DOHH2 (cell line): ENCODE results near the gene GALNT12.

Experiments
- H3F3A ChIP-seq: fragments of 200-600 bp; sonication (generic), shearing (Covaris generic); 2 replicates; pipeline ENCODE4 v1.6.0; 2016; ENCODE audit warnings: antibody characterized with exemption, mild to moderate bottlenecking; ENCODE audit not compliant: control insufficient read depth, insufficient read depth
- H3K27ac ChIP-seq: fragments of 200-600 bp; sonication (generic); 2 replicates; pipeline ENCODE4 v1.5.1; 2014; ENCODE audit warnings: low read depth, mild to moderate bottlenecking, low read length, moderate library complexity
- H3K27me3 ChIP-seq: fragments of 200-600 bp; sonication (generic); 2 replicates; pipeline ENCODE4 v1.6.1; 2014; ENCODE audit warnings: mild to moderate bottlenecking, low read length, mixed read lengths; ENCODE audit not compliant: control insufficient read depth
- H3K36me3 ChIP-seq: fragments of 200-600 bp; sonication (generic); 2 replicates; pipeline ENCODE4 v1.6.1; 2014; ENCODE audit warnings: mild to moderate bottlenecking, low read length, moderate library complexity, mixed read lengths; ENCODE audit not compliant: control insufficient read depth
- H3K4me1 ChIP-seq: fragments of 200-600 bp; sonication (generic); 2 replicates; pipeline ENCODE4 v1.6.1; 2014; ENCODE audit warnings: mild to moderate bottlenecking, low read length, mixed read lengths; ENCODE audit not compliant: control insufficient read depth
- H3K4me2 ChIP-seq: fragments of 200-600 bp; sonication (generic); 2 replicates; pipeline ENCODE4 v1.6.0; 2014; ENCODE audit warnings: mild to moderate bottlenecking, low read length, moderate library complexity
- H3K4me3 ChIP-seq: fragments of 200-600 bp; sonication (generic); 2 replicates; pipeline ENCODE4 v1.5.1; 2014; ENCODE audit warnings: mild to moderate bottlenecking, low read length, mixed read lengths
- H3K79me2 ChIP-seq: fragments of 200-600 bp; sonication (generic); 2 replicates; pipeline ENCODE4 v1.6.1; 2014; ENCODE audit warnings: mild to moderate bottlenecking, low read length, mixed read lengths; ENCODE audit not compliant: control insufficient read depth
- H3K9me2 ChIP-seq: fragments of 200-600 bp; sonication (generic); replicated peaks from 2 replicates; pipeline ENCODE4 v1.6.1; 2014; ENCODE audit warnings: mild to moderate bottlenecking, low read length, mixed read lengths; ENCODE audit not compliant: control insufficient read depth
- H3K9me3 ChIP-seq: fragments of 200-600 bp; sonication (generic); 2 replicates; pipeline ENCODE4 v1.6.1; 2014; ENCODE audit warnings: antibody characterized with exemption, low read length, mixed read lengths; ENCODE audit not compliant: control insufficient read depth, insufficient read depth
- H4K20me1 ChIP-seq: fragments of 200-600 bp; sonication (generic); 2 replicates; pipeline ENCODE4 v1.6.0; 2014; ENCODE audit warnings: low read depth, mild to moderate bottlenecking, antibody characterized with exemption, low read length, moderate library complexity; ENCODE audit not compliant: control insufficient read depth, insufficient read depth
- CTCF ChIP-seq: fragments of 200-600 bp; sonication (generic); IDR thresholded peaks from one replicate; pipeline ENCODE4 v1.5.1; 2014; ENCODE audit warnings: antibody characterized with exemption, mild to moderate bottlenecking, low read depth, low read length; ENCODE audit not compliant: poor library complexity, severe bottlenecking
- EZH2phosphoT487 ChIP-seq: fragments of 200-600 bp; sonication (generic); IDR thresholded peaks from 2 replicates; pipeline ENCODE4 v1.6.1; 2017; ENCODE audit warnings: borderline replicate concordance, mild to moderate bottlenecking, antibody characterized with exemption, low read length, moderate library complexity, mixed read lengths

Gene GALNT12

GRCh38 chr9:98859941-98860340 lies 52.5 kb downstream of the GALNT12 start:
- Histone ChIP-seq H3K4me1 (no peaks in the 10 kb centered on the region), H3K9me2 (no peaks in the 10 kb centered on the region), H3F3A (no peaks in the 10 kb centered on the region), H3K79me2 (no peaks in the 10 kb centered on the region), H3K9me3 (no peaks in the 10 kb centered on the region), H4K20me1 (no peaks in the 10 kb centered on the region), H3K4me2 (no peak overlapping the region), H3K36me3 (no peaks in the 10 kb centered on the region), H3K27ac (no peak overlapping the region), H3K4me3 (no peak overlapping the region), H3K27me3 (peaks cover 5% of the 10 kb centered on the region)
- TF ChIP-seq EZH2phosphoT487 = no peak
- TF ChIP-seq CTCF = no peak

GRCh38 chr9:98860871-98861293 lies 53.4 kb downstream of the GALNT12 start:
- Histone ChIP-seq H3K4me3 (no peak overlapping the region), H3K4me1 (no peaks in the 10 kb centered on the region), H4K20me1 (no peaks in the 10 kb centered on the region), H3K9me2 (no peaks in the 10 kb centered on the region), H3K27ac (no peak overlapping the region), H3K4me2 (no peak overlapping the region), H3K27me3 (peaks cover 5% of the 10 kb centered on the region), H3F3A (no peaks in the 10 kb centered on the region), H3K9me3 (no peaks in the 10 kb centered on the region), H3K79me2 (no peaks in the 10 kb centered on the region), H3K36me3 (no peaks in the 10 kb centered on the region)
- TF ChIP-seq EZH2phosphoT487 = no peak
- TF ChIP-seq CTCF = no peak

- H3K27me3 ChIP-seq = peaks cover 3% of the 10 kb centered on the region
- no peak overlapping the region for H3K4me3 ChIP-seq
- H3K79me2 ChIP-seq = no peaks in the 10 kb centered on the region
- H3K27ac ChIP-seq = no peak overlapping the region
- H3K4me1 ChIP-seq = peaks cover 2% of the 10 kb centered on the region
- no peak overlapping the region for H3K4me2 ChIP-seq
- no peaks in the 10 kb centered on the region for H3K36me3 ChIP-seq
- no peaks in the 10 kb centered on the region for H4K20me1 ChIP-seq
- H3K9me2 ChIP-seq = no peaks in the 10 kb centered on the region
- no peaks in the 10 kb centered on the region for H3F3A ChIP-seq
- H3K9me3 ChIP-seq = no peaks in the 10 kb centered on the region
- no peak for TF ChIP-seq CTCF
- TF ChIP-seq EZH2phosphoT487 = no peak
Observed at GRCh38 chr9:98861781-98862504, 54.5 kb downstream of the GALNT12 start.
